AG09319 (cell line): ENCODE measurements around the gene ATP12A.

Source experiments
- DNase-seq: peaks from one replicate; pipeline ENCODE4 v3.0.0-alpha.2; 2010; ENCODE audit warnings: low read depth; ENCODE audit errors: extremely low read depth
- TF ChIP-seq, protein P1 (sequence below): IDR thresholded peaks from 2 replicates; pipeline ENCODE4 v1.5.1; 2011; ENCODE audit warnings: low read depth, mild to moderate bottlenecking, inconsistent platforms, low read length, moderate library complexity

ATP12A gene

DNA sequence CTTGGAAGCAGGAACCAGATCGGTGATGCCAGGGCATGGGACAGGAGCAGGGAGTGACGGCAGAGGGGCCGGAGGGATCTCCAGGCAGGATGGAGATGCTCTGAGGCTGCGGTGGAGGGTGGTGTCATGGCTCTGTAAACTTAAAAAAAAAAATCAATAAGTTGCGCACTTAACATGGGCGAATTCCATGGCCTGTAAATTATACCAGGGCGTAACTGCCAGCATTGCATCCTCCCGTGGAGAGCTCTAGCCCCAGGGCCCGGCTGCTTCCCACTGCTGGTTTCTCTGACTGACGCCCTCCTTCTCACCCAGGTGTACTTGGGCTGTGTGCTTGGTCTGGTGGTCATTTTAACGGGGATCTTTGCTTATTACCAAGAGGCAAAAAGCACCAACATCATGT lies 8.7 kb downstream of the ATP12A start:
- TF ChIP-seq, protein P1, sequence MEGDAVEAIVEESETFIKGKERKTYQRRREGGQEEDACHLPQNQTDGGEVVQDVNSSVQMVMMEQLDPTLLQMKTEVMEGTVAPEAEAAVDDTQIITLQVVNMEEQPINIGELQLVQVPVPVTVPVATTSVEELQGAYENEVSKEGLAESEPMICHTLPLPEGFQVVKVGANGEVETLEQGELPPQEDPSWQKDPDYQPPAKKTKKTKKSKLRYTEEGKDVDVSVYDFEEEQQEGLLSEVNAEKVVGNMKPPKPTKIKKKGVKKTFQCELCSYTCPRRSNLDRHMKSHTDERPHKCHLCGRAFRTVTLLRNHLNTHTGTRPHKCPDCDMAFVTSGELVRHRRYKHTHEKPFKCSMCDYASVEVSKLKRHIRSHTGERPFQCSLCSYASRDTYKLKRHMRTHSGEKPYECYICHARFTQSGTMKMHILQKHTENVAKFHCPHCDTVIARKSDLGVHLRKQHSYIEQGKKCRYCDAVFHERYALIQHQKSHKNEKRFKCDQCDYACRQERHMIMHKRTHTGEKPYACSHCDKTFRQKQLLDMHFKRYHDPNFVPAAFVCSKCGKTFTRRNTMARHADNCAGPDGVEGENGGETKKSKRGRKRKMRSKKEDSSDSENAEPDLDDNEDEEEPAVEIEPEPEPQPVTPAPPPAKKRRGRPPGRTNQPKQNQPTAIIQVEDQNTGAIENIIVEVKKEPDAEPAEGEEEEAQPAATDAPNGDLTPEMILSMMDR, result no peak
- no peak for DNase-seq

DNA sequence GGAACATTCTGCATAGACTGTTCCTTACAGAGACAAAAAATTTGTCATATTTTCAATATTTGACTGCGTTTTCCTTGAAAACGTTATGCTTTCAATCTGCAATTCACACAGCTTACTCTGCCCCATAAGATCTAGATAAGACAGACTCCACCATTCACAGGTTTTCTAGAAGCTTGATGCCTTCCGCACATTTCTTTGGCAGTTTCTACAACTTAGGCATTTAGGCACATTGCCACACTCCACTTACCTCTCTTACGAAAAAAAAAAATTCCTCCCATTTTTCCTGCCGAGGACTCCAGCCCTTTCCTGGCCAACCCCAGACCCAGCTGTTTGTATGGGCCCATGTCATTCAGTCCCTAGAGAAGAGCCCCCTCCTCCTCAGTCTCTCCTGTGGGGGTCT lies 11.2 kb downstream of the ATP12A start:
- no peak for DNase-seq
- TF ChIP-seq, protein P1, result no peak

DNA sequence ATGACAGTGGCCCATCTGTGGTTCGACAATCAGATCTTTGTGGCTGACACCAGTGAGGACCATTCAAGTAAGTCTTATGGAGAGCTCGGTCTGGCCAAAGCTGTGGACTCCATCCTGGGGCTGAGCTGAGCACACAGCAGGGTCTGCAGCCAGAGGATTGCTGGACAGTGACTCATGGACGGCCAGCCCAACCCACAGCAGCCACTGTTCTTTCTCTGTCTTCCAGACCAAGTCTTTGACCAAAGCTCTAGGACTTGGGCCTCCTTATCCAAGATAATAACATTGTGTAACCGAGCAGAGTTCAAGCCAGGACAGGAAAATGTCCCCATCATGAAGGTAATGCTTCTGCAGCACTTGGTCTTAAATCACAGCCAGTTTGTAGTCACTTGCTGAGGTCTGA lies 12.4 kb downstream of the ATP12A start:
- TF ChIP-seq, protein P1, result no peak
- DNase-seq, result no peak

DNA sequence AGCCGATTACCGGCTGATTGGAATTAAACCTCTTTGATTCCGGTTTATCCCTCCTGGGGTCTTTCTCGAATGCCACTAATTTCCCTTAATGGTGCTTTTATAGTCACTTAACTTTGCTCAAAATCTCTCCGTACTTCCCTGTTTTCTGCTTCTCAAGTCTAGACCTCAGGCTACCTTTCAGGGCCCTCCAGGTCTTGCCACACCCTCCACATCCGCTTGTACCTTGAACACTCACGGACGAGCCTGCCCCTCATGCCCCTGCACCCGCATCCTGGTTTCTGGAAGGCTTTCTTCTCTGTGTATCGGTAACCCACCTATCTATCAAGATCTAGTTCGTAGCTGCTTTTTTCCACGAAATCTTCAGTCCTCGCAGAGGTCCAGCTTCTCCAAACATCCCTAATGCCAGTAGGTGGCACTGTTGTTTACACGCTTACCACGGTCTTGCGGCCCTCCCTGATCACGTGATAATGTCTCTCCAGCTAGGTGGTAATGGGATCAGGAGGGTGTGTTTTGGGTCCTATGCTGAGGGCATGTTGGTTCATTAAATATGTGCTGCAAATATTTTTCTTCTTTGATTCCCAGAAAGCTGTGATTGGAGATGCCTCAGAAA lies 13.8 kb downstream of the ATP12A start:
- no peak for DNase-seq

DNA sequence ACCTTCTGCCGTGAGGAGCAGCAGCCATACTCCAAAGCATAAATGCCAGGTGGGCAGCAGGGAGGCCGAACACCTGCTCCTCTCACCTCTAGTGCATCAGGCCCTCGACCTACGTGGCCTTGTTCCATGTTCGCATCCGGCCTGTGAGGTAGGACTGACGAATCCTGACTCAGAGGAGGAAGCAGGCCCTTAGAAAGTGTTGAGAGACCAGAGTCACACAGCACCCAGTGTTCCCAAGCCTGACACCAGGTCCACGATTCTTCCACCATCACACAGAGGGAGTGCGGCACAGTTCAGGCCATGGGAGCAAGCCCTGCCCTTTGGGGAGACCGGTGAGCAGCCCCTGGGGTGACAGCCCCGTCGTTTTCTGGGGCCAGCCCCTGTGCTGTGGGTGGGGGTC lies 14.7 kb downstream of the ATP12A start:
- DNase-seq, result no peak
- TF ChIP-seq, protein P1, result no peak

More for the DNA sequence above, 13.8 kb downstream of the ATP12A start:
- TF ChIP-seq, protein P1, result peak; percentile 51

DNA sequence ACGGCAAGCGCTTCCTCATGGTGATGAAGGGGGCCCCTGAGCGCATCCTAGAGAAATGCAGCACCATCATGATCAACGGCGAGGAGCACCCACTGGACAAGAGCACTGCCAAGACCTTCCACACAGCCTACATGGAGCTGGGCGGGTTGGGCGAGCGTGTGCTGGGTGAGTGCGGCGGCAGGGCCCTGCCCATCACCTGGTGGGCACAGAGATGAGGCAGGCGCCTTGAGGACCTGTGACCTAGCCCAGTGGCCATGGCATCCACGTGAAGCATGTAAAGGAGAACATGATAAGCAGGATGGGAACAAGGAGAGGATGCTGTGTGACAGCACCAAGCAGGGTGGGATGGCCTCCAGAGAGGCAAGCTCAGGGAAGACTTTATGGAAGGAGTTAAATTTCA lies 18.5 kb downstream of the ATP12A start:
- DNase-seq, result no peak
- TF ChIP-seq, protein P1, result no peak

DNA sequence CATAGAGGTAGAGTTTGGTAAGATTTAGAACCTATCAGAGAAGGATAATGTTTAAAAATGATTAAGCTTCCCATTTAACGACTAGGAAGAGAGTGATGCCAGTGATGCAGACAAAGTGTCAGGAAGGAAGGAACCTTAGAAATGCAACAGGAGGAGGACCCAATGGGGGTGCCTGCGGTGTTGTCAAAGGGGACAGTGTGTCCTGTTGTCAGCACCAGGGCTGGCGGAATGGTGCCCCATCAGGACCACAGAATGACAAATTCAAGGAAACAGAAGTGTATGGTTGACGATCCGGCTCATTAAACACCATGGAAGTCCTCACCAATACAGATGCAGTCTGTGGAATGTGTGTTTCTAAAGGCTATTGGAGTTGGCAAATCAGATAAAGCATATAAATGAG lies 19.3 kb downstream of the ATP12A start:
- DNase-seq, result no peak
- TF ChIP-seq, protein P1, result no peak
